LNCAP (cell line): ENCODE data around the gene ARHGAP18.

Experiments used
- TF ChIP-seq, protein P1 (sequence below): fragments of 450-650 bp; IDR thresholded peaks from 2 replicates; pipeline ENCODE4 v1.5.1; 2017; ENCODE audit warnings: mild to moderate bottlenecking

ARHGAP18 gene

GRCh38 chr6:129619579-129620233, 90.3 kb downstream of the ARHGAP18 start:
- TF ChIP-seq, protein P1, sequence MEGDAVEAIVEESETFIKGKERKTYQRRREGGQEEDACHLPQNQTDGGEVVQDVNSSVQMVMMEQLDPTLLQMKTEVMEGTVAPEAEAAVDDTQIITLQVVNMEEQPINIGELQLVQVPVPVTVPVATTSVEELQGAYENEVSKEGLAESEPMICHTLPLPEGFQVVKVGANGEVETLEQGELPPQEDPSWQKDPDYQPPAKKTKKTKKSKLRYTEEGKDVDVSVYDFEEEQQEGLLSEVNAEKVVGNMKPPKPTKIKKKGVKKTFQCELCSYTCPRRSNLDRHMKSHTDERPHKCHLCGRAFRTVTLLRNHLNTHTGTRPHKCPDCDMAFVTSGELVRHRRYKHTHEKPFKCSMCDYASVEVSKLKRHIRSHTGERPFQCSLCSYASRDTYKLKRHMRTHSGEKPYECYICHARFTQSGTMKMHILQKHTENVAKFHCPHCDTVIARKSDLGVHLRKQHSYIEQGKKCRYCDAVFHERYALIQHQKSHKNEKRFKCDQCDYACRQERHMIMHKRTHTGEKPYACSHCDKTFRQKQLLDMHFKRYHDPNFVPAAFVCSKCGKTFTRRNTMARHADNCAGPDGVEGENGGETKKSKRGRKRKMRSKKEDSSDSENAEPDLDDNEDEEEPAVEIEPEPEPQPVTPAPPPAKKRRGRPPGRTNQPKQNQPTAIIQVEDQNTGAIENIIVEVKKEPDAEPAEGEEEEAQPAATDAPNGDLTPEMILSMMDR, result no peak

DNA sequence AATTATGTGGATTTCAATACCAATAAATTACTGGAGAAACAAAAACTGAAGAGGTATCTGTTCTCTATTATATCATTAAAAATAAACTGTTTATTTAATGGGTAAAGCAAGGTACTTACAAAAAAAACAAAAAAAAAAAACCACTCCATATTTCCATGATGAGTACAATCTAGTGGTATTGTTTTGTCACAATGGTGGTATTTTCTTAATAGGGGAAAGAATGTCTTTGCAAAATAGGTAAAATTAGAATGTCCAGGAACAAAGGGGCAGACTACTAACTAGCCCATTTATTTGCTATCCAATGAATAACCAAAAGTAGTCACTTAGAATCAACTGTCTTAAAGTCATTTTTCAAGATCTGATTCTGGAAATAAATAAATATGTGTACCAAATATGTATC, 92.0 kb downstream of the ARHGAP18 start:
- TF ChIP-seq, protein P1, result no peak

DNA sequence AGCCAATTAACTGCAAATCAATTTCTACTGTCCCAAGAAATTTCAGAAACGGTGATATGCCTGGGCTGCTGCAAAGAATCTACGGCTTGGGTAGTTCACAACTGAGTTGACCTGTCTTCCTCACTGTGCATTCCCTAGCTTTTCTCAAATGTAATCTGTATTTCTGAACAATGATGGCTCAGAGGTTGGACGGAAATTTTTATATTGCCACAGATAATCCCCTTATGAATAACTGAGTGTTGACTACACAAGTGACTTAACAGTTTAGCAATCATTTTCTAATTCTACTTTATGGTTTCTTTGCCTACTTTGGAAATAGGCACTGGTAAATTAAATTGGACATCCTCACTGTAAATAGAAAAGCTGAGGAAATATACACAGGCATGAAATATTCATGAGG, 94.5 kb downstream of the ARHGAP18 start:
- TF ChIP-seq, protein P1, result no peak

DNA sequence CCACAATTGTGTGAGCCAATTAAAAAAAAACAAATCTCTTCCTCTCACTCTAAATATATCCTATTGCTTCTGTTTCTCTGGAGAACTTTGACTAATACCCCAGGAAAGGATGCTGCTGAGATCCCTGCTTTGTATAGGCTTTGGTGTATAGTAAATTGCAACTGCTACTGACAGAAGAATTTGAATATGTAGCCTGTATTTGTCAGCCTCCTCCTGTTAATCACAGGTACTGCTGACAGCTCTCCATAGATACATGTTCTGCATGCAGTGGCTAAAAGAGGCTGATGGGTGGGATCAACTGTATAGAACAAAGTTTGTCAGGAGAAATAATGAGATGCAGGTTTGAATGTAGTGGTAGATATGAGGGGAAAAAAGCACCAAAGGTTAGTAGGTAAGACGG, 95.0 kb downstream of the ARHGAP18 start:
- TF ChIP-seq, protein P1, result no peak

- TF ChIP-seq, protein P1, result no peak
These were observed 95.5 kb downstream of the ARHGAP18 start for GRCh38 chr6:129614464-129614863.

DNA sequence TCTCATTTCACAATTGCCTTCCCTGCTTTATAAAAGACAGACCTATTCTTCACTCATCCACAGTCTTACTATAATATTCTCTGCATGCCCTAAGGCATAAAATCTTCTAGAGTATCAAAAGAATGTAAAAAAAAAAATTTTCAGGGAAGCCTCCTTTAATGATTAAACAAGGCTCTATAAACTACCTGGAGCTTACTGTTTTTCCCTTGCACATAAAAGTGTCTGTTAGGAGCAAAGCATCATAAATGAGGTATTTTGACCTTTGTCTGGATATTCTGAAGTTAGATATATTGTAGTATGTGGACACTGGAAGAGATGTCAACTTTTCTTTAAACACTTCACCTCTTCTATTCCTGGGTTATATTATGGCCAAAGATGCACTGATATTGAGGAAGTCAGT, 97.5 kb downstream of the ARHGAP18 start:
- TF ChIP-seq, protein P1, result no peak

GRCh38 chr6:129609635-129610034, 100.3 kb downstream of the ARHGAP18 start:
- TF ChIP-seq, protein P1, result no peak
